ENCODE results near the gene ECI1.
"Not testable (repeated sequence)": the region's sequence is repeated elsewhere in the genome, so short reads cannot be mapped to it uniquely, and the experiment has no call there.

Gene ECI1

DNA sequence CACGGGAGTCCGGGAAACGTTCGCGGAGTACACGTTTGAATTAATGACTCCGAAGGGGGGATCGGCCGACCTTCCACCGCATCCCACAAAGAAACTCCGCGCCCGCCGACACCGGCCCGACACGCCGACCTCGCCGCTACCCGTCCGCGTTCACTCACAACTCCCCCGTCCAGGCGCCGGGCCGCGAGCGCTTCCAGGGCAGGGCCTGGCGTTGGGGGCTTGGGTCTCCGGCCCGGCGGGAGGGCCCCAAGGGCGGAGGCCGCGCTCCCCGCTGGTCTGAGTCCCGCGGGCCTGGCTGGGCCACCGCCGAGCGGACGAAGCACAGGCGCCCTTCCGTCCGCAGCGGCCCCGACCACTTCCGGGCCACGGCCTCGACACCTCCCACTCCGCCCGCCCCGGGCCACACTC lies 16.1 kb upstream of the ECI1 start:
- not testable (repeated sequence) for DNase-seq
- no CpG with 5 or more reads among the region's 54 CpGs for WGBS (ENCODE audit: extremely low coverage, insufficient coverage, low lambda C conversion rate)

GRCh38 chr16:2266887-2267286 lies 15.5 kb upstream of the ECI1 start:
- not testable (repeated sequence) for H3K4ac ChIP-seq (ENCODE audit: low read depth, low read length); H3K18ac ChIP-seq (ENCODE audit: low read length); H2BK120ac ChIP-seq (ENCODE audit: low read depth, low read length); H2BK5ac ChIP-seq (ENCODE audit: low read length); H4K8ac ChIP-seq (ENCODE audit: low read depth, low read length); H2AK5ac ChIP-seq (ENCODE audit: low read length); H3K4me1 ChIP-seq (ENCODE audit: control insufficient read depth, low read depth, low read length); H2BK15ac ChIP-seq (replicated peaks; ENCODE audit: low read depth); H3K27ac ChIP-seq (ENCODE audit: low read depth, low read length); H3K27me3 ChIP-seq (ENCODE audit: insufficient read depth, low read length, poor library complexity); H4K5ac ChIP-seq (ENCODE audit: low read length); H3K23ac ChIP-seq (ENCODE audit: low read length)
- WGBS (ENCODE audit: extremely low coverage, insufficient coverage, low lambda C conversion rate) = no CpG with 5 or more reads among the region's 12 CpGs
- Histone ChIP-seq H3K4me2 (ENCODE audit: low read length) (peak overlapping the region; percentile 68), H3K9ac (ENCODE audit: low read length) (peak overlapping the region; percentile 91), H3K4me3 (ENCODE audit: low read length) (peak overlapping the region; percentile 81), H3K79me2 (ENCODE audit: control insufficient read depth, insufficient read depth, low read length) (peaks cover 58% of the 10 kb centered on the region), H3K79me1 (ENCODE audit: low read length) (peaks cover 11% of the 10 kb centered on the region), H3K56ac (ENCODE audit: low read length) (peak overlapping the region; percentile 83), H3K36me3 (ENCODE audit: control insufficient read depth, insufficient read depth, low read length) (peaks cover 15% of the 10 kb centered on the region)
- DNase-seq = peak; percentile 28

More for the DNA sequence above, 16.1 kb upstream of the ECI1 start:
- not testable (repeated sequence) for H3K4me1 ChIP-seq (ENCODE audit: control insufficient read depth, low read depth, low read length); H2BK120ac ChIP-seq (ENCODE audit: low read depth, low read length); H3K18ac ChIP-seq (ENCODE audit: low read length); H3K36me3 ChIP-seq (ENCODE audit: control insufficient read depth, insufficient read depth, low read length); H2AK5ac ChIP-seq (ENCODE audit: low read length); H3K79me1 ChIP-seq (ENCODE audit: low read length); H3K23ac ChIP-seq (ENCODE audit: low read length); H3K4me2 ChIP-seq (ENCODE audit: low read length); H2BK15ac ChIP-seq (replicated peaks; ENCODE audit: low read depth); H3K27me3 ChIP-seq (ENCODE audit: insufficient read depth, low read length, poor library complexity); H2BK5ac ChIP-seq (ENCODE audit: low read length); H4K5ac ChIP-seq (ENCODE audit: low read length)
- Histone ChIP-seq H3K79me2 (ENCODE audit: control insufficient read depth, insufficient read depth, low read length) (peaks cover 52% of the 10 kb centered on the region), H3K27ac (ENCODE audit: low read depth, low read length) (peak overlapping the region; percentile 96), H3K56ac (ENCODE audit: low read length) (peak overlapping the region; percentile 83), H4K8ac (ENCODE audit: low read depth, low read length) (peak overlapping the region; percentile 78), H3K4ac (ENCODE audit: low read depth, low read length) (peak overlapping the region; percentile 56), H3K4me3 (ENCODE audit: low read length) (peak overlapping the region; percentile 81), H3K9ac (ENCODE audit: low read length) (peak overlapping the region; percentile 91)

DNA sequence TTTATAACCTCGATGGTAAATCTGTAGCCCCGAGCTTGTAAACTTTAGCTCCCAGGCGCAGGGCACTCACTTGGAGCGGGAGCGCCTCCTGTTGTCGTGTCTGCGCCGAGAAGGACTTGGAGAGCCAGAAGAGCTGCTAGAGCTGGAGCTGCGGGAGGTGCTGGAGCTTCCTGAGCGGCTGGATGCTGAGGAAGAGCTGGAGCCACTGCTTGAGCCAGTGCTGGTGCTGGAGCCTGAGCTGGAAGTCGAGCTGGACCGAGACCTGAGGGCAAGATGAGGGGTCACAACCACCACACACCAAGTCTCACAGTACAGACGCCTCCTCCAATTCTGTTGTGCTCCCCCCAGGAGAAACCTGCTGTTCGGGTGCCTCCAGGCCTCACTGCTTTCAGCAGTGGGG lies 11.6 kb upstream of the ECI1 start:
- H3K79me1 ChIP-seq (ENCODE audit: low read length) = peaks cover 14% of the 10 kb centered on the region
- H3K27me3 ChIP-seq (ENCODE audit: insufficient read depth, low read length, poor library complexity); H3K56ac ChIP-seq (ENCODE audit: low read length); H3K18ac ChIP-seq (ENCODE audit: low read length); DNase-seq; H3K4ac ChIP-seq (ENCODE audit: low read depth, low read length); H2BK120ac ChIP-seq (ENCODE audit: low read depth, low read length); H3K9ac ChIP-seq (ENCODE audit: low read length); H4K5ac ChIP-seq (ENCODE audit: low read length); H2BK15ac ChIP-seq (replicated peaks; ENCODE audit: low read depth); H3K27ac ChIP-seq (ENCODE audit: low read depth, low read length); H3K4me2 ChIP-seq (ENCODE audit: low read length); H2AK5ac ChIP-seq (ENCODE audit: low read length); H4K8ac ChIP-seq (ENCODE audit: low read depth, low read length); H2BK5ac ChIP-seq (ENCODE audit: low read length); H3K4me3 ChIP-seq (ENCODE audit: low read length); H3K23ac ChIP-seq (ENCODE audit: low read length); H3K4me1 ChIP-seq (ENCODE audit: control insufficient read depth, low read depth, low read length): not testable (repeated sequence)
- no CpG with 5 or more reads among the region's 14 CpGs for WGBS (ENCODE audit: extremely low coverage, insufficient coverage, low lambda C conversion rate)
- H3K79me2 ChIP-seq (ENCODE audit: control insufficient read depth, insufficient read depth, low read length) = peaks cover 61% of the 10 kb centered on the region
- H3K36me3 ChIP-seq (ENCODE audit: control insufficient read depth, insufficient read depth, low read length) = peaks cover 20% of the 10 kb centered on the region

GRCh38 chr16:2260250-2260649 lies 8.9 kb upstream of the ECI1 start:
- DNase-seq = no peak
- Histone ChIP-seq H3K27ac (ENCODE audit: low read depth, low read length) (no peak overlapping the region), H3K79me1 (ENCODE audit: low read length) (peaks cover 22% of the 10 kb centered on the region), H3K4me1 (ENCODE audit: control insufficient read depth, low read depth, low read length) (no peaks in the 10 kb centered on the region), H3K27me3 (ENCODE audit: insufficient read depth, low read length, poor library complexity) (no peaks in the 10 kb centered on the region), H4K5ac (ENCODE audit: low read length) (no peak overlapping the region), H2AK5ac (ENCODE audit: low read length) (no peak overlapping the region), H2BK15ac (replicated peaks; ENCODE audit: low read depth) (no peak overlapping the region), H3K56ac (ENCODE audit: low read length) (no peak overlapping the region), H3K4ac (ENCODE audit: low read depth, low read length) (no peak overlapping the region), H3K36me3 (ENCODE audit: control insufficient read depth, insufficient read depth, low read length) (peaks cover 34% of the 10 kb centered on the region), H2BK5ac (ENCODE audit: low read length) (no peak overlapping the region), H3K9ac (ENCODE audit: low read length) (no peak overlapping the region), H3K4me2 (ENCODE audit: low read length) (no peak overlapping the region), H4K8ac (ENCODE audit: low read depth, low read length) (no peak overlapping the region), H3K18ac (ENCODE audit: low read length) (no peak overlapping the region), H3K4me3 (ENCODE audit: low read length) (no peak overlapping the region), H3K79me2 (ENCODE audit: control insufficient read depth, insufficient read depth, low read length) (peaks cover 40% of the 10 kb centered on the region), H2BK120ac (ENCODE audit: low read depth, low read length) (no peak overlapping the region), H3K23ac (ENCODE audit: low read length) (no peak overlapping the region)
- WGBS (ENCODE audit: extremely low coverage, insufficient coverage, low lambda C conversion rate) = no CpG with 5 or more reads among the region's 8 CpGs

- DNase-seq = not testable (repeated sequence)
Observed at GRCh38 chr16:2258530-2258929, 7.1 kb upstream of the ECI1 start.

DNA sequence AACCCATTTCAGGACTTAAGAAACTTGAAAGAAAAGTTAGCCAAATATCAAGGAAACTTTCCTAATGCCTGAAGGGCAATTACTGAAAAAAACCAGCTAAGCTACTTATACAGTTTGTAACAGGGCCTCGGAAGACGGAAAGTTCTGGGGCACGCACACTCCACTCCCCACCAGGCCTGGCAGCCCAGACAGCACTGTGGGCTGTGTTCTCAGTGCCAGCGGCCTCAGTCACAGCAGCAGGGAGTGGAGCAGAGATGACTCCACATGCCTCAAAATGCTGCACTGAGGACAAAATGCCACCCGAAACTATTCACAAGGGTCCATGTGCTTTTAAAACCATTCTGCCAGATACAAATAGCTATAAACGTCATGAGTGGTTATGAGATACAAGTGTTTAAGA lies 6.3 kb upstream of the ECI1 start:
- H3K18ac ChIP-seq (ENCODE audit: low read length) = no peak overlapping the region
- no peak overlapping the region for H3K9ac ChIP-seq (ENCODE audit: low read length)
- no peak overlapping the region for H3K23ac ChIP-seq (ENCODE audit: low read length)
- no peak overlapping the region for H3K4me2 ChIP-seq (ENCODE audit: low read length)
- H4K8ac ChIP-seq (ENCODE audit: low read depth, low read length) = no peak overlapping the region
- no peak for DNase-seq
- no CpG with 5 or more reads among the region's 6 CpGs for WGBS (ENCODE audit: extremely low coverage, insufficient coverage, low lambda C conversion rate)
- no peak overlapping the region for H4K5ac ChIP-seq (ENCODE audit: low read length)
- no peak overlapping the region for H3K4ac ChIP-seq (ENCODE audit: low read depth, low read length)
- H3K4me3 ChIP-seq (ENCODE audit: low read length) = no peak overlapping the region
- no peak overlapping the region for H2BK120ac ChIP-seq (ENCODE audit: low read depth, low read length)
- H3K79me1 ChIP-seq (ENCODE audit: low read length) = peaks cover 19% of the 10 kb centered on the region
- H3K4me1 ChIP-seq (ENCODE audit: control insufficient read depth, low read depth, low read length) = no peaks in the 10 kb centered on the region
- no peak overlapping the region for H2BK5ac ChIP-seq (ENCODE audit: low read length)
- H3K79me2 ChIP-seq (ENCODE audit: control insufficient read depth, insufficient read depth, low read length) = peaks cover 15% of the 10 kb centered on the region
- H3K27me3 ChIP-seq (ENCODE audit: insufficient read depth, low read length, poor library complexity) = no peaks in the 10 kb centered on the region
- peaks cover 32% of the 10 kb centered on the region for H3K36me3 ChIP-seq (ENCODE audit: control insufficient read depth, insufficient read depth, low read length)
- no peak overlapping the region for H2AK5ac ChIP-seq (ENCODE audit: low read length)
- H2BK15ac ChIP-seq (replicated peaks; ENCODE audit: low read depth) = no peak overlapping the region
- H3K56ac ChIP-seq (ENCODE audit: low read length) = no peak overlapping the region
- H3K27ac ChIP-seq (ENCODE audit: low read depth, low read length) = no peak overlapping the region

More at GRCh38 chr16:2258530-2258929, 7.1 kb upstream of the ECI1 start:
- H3K27me3 ChIP-seq (ENCODE audit: insufficient read depth, low read length, poor library complexity); H3K23ac ChIP-seq (ENCODE audit: low read length); H2BK120ac ChIP-seq (ENCODE audit: low read depth, low read length); H3K4me3 ChIP-seq (ENCODE audit: low read length); H2AK5ac ChIP-seq (ENCODE audit: low read length); H4K8ac ChIP-seq (ENCODE audit: low read depth, low read length); H4K5ac ChIP-seq (ENCODE audit: low read length); H3K4ac ChIP-seq (ENCODE audit: low read depth, low read length); H2BK15ac ChIP-seq (replicated peaks; ENCODE audit: low read depth); H3K27ac ChIP-seq (ENCODE audit: low read depth, low read length); H3K4me2 ChIP-seq (ENCODE audit: low read length); H3K18ac ChIP-seq (ENCODE audit: low read length); H2BK5ac ChIP-seq (ENCODE audit: low read length); H3K9ac ChIP-seq (ENCODE audit: low read length); H3K4me1 ChIP-seq (ENCODE audit: control insufficient read depth, low read depth, low read length); H3K56ac ChIP-seq (ENCODE audit: low read length): not testable (repeated sequence)
- peaks cover 22% of the 10 kb centered on the region for H3K79me2 ChIP-seq (ENCODE audit: control insufficient read depth, insufficient read depth, low read length)
- H3K79me1 ChIP-seq (ENCODE audit: low read length) = peaks cover 22% of the 10 kb centered on the region
- peaks cover 28% of the 10 kb centered on the region for H3K36me3 ChIP-seq (ENCODE audit: control insufficient read depth, insufficient read depth, low read length)
- no CpG with 5 or more reads among the region's 7 CpGs for WGBS (ENCODE audit: extremely low coverage, insufficient coverage, low lambda C conversion rate)
